Measurements from ENCODE around the gene PGS1.
"Not testable (repeated sequence)": the region's sequence is repeated elsewhere in the genome, so short reads cannot be mapped to it uniquely, and the experiment has no call there.

Gene PGS1

GRCh38 chr17:78449983-78450595 lies 71.6 kb downstream of the PGS1 start:
- DNase-seq, result no peak

- DNase-seq, result no peak
Observed at GRCh38 chr17:78450696-78451345, 72.4 kb downstream of the PGS1 start.

- DNase-seq, result no peak
Observed at GRCh38 chr17:78451753-78452152, 73.3 kb downstream of the PGS1 start.

- DNase-seq, result no peak
Observed at GRCh38 chr17:78454346-78454745, 75.9 kb downstream of the PGS1 start.

GRCh38 chr17:78458091-78458490 lies 79.6 kb downstream of the PGS1 start:
- no peak for DNase-seq

GRCh38 chr17:78458736-78459335 lies 80.4 kb downstream of the PGS1 start:
- DNase-seq, result no peak

GRCh38 chr17:78459696-78460095 lies 81.2 kb downstream of the PGS1 start:
- no peak for DNase-seq

GRCh38 chr17:78460176-78460675 lies 81.8 kb downstream of the PGS1 start:
- no peak for DNase-seq

- no peak for DNase-seq
Observed at GRCh38 chr17:78460951-78461798, 82.7 kb downstream of the PGS1 start.

- no peak for DNase-seq
Observed at GRCh38 chr17:78461799-78462053, 83.3 kb downstream of the PGS1 start.

- DNase-seq, result no peak
Observed at GRCh38 chr17:78462148-78462547, 83.7 kb downstream of the PGS1 start.

GRCh38 chr17:78466109-78466785 lies 87.8 kb downstream of the PGS1 start:
- not testable (repeated sequence) for DNase-seq

GRCh38 chr17:78466786-78467715 lies 88.6 kb downstream of the PGS1 start:
- DNase-seq, result no peak

GRCh38 chr17:78468366-78468765 lies 89.9 kb downstream of the PGS1 start:
- no peak for DNase-seq

- no peak for DNase-seq
Observed at GRCh38 chr17:78469443-78469842, 91.0 kb downstream of the PGS1 start.

- DNase-seq, result no peak
Observed at GRCh38 chr17:78471635-78472034, 93.2 kb downstream of the PGS1 start.

- DNase-seq, result no peak
Observed at GRCh38 chr17:78472035-78472905, 93.8 kb downstream of the PGS1 start.

GRCh38 chr17:78473951-78474613 lies 95.6 kb downstream of the PGS1 start:
- DNase-seq, result peak; percentile 4
